Stimulated activated CD8-positive, alpha-beta memory T cell treated with anti-CD3 and anti-CD28 coated beads, Interleukin-12 subunit alpha, Interleukin-12 subunit beta, amount 100 ng/mL, for 24 hours (primary cell): ENCODE results near the gene KCNMB1.

Experiments used
- DNase-seq: peaks from one replicate; pipeline ENCODE4 v3.0.0-alpha.2; 2020; ENCODE audit errors: extremely low read depth

KCNMB1 gene

DNA sequence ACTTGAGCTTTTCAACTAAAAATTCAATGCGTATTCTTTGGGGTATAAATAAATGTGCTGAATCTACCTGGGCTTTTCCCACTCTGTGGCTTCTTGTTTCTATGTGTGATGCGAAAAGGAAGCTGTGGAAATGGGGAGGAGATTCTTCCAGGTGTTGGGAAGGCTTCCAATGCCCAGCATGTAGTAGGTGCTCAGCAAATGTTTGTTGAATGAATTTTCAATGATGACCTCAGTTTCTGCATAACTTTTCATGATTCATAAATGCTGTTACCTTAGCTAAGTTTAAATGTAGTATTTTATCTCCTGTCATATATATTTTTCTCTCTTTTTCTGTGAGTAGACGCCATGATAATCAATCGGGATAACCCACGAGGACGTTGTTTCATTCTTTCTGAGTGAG is 25.6 kb upstream of the KCNMB1 start:
- DNase-seq: no peak

DNA sequence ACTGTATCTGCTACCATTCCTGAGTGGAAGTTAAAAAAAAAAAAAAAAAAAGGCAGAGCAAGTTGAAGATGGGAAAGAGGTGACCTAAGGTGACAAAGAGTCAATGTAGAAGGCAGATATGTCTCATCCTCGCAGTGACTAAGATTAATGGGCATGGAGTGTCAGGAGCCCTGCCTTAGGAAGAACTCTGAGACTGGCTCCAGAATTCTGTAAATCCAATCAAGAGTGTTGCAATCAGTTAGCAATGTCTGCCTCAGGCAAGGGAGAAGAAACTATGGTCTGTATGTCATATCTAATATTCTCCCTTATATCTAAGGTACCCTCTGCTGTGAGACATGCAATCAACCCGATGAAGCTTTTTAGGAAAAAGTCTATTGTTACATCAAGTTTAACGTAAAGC is 24.7 kb upstream of the KCNMB1 start:
- no peak for DNase-seq

DNA sequence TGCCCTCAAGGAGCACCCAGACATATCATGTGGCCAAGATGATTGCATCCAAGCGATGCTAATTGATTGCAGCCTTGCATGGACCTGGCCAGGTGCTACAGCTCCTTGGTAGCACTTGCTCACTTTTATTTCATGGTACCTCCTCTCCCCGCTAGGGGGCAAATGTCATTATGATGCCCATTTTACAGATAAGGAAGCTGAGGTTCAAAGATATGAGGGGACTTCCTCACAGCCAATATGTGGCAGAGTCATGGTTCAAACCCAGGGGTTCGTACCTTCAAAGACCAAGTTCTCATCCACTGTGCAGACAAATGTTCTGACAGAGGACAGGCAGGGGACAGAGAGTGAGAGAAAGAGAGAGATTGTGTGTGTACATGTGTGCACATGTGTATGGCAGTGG is 21.9 kb upstream of the KCNMB1 start:
- DNase-seq: no peak

DNA sequence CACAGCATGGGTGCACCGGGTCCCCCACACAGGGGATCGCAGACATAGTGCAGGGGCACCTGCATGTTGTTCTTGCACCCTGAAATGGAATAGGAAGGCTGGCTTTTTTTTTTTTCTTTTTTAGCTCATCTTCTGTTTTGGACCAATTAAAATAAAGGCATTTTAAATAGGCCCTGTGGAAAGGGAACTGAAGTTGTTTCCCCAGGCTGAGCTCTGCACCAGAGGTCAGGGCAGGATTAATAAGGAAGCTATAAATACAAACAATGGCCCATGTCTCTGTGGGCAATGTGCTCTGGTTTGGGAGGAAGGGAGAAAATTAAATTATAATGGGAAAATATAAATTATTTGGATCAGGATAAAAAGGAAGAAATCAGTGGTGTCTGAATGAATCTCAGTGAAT is 21.2 kb upstream of the KCNMB1 start:
- no peak for DNase-seq

DNA sequence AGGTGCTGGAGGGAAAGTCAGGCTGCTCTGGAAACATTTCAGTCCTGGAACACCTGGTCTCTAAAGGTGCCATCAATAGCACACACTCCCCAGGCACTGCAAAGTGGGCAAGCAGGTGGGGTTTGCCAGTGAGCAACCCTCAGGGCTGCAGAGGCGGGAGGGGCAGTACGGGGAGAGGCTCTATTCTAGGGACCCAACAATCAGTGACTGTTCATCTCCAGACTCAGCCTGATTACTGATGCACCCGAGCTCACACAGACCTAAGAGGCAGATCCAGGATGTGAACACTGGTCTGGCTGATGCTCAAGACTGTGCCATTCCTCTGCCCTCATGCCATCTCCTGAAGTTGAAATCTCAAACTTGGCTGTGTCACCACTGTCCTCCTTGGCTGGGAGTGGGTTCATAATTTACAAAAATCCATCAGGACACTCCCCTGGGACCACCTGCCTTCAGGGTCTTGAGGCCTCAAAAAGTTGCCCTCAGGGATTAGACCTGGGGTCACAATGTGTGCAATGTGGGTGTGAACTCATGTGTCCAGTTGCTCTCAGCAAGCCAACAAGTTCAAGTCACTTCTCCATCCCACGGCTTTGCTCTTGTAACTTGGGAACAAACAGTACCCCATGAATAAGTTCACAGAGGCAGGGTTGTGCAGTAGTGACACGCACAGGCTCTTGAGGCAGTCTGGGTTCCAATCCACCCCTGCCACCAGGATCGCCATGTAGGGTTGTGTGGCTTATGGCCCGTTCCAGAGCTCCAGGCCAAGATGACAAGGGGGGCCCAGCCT is 19.9 kb upstream of the KCNMB1 start:
- DNase-seq: no peak

DNA sequence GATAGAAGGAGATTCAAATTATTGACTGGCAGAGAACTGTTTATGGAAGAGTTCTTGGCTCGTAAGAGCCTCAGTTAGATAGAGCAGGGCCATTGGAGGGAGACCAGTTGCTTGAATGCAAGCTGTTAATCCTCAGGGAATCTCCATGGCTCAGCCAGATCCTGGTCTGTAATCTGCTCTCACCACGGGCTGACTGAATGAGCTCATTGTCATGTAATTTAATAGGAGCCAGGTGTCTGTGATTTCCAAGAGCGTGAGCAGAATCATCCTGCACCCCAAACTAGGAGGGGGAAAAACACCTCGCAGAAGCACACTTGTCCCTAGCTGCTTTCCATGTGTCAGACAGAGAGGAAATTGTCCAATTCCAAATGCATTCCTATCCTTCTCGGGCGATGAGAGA is 19.1 kb upstream of the KCNMB1 start:
- DNase-seq: no peak

DNA sequence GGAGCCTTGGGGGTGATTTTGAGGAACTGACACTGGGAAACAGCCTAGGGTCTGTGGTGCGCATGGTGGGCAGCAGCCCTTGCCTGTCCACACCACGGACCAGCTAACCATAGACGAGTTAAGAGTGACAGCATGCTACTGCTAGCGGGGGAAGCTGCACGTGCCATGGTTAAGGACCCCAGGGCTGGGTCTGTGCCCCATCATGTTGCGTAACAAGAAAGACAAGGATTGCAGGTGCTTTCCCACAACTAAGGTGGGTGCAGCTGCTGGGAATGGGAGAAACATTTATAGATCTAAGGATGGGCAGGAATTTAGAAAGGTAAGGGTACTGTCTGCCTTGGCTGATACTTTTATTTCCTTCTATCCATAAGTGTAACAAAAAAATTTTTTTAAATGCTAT is 17.9 kb upstream of the KCNMB1 start:
- DNase-seq: no peak

DNA sequence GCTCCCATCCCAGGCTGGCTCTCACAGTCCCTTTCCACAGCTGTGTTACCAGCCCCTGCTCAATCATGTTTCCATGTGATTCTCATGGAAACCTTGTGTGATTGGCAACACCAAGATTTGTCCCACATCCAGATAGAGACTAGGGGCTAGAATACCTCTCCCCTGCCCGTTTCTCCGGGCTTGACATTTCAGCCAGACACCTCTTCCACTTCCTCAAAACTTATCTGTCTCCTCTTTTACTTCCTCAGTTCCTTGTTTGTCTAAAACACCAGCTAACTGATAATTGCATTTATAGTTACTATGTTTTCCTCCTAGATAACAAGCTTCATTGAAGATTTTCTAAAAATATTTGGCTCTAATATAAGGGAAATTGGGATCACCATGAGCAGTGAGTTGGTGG is 16.6 kb upstream of the KCNMB1 start:
- no peak for DNase-seq

DNA sequence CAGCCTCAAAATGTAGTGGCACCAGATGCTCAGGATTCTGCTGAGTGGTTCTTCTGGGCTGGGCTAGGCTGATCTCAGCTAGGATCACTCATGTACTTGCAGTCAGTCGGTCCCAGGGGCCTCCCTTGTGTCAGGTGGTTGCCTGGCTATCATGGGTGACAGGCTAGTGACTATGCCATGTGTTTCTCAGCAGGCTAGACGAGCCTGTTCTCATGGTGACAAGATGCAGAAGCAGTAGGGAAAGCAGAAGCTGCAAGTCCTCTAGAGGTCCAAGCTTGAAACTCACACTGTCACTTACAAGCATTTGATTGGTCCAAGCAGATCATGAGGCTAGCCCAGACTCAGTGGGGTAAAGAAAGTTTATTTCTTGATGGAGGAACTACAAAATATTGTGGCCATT is 15.2 kb upstream of the KCNMB1 start:
- no peak for DNase-seq

DNA sequence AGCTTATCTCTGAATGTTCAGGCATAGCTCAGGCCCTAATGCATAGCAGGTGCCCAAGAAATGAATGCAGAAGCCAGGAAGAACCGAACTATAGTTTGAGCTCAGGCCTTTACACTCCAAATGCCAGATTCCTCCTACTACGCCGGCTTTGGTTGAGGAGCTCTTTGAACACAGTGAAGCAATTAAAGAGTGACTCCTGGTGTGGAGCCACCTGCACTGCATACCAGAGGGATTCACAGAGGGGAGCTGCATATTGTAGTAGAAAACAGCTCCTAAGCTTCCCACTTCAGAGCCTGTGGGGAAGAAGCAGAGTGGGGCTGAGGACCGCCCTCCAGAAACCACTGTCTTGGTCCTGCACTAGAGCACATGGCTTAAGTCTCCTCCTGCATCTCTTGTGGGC is 14.5 kb upstream of the KCNMB1 start:
- DNase-seq: no peak

DNA sequence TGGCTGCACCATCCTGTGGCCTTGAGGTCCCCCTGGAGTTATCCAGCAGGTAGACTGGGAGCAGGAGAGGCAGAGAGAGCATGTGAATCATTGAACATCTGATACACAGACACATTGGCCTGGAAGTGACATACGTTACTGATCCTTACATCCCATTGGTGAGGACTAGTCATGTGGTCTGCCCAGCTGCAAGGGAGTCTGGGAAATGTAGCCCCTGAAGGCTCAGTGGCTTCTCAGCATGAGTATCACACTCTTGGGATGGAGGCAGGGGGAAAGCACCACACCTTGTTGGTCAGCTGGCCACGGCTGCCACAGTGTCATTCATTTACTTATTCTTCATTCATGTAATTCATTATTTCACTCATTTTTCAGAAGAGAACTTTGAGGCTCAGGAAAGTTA is 13.3 kb upstream of the KCNMB1 start:
- DNase-seq: no peak

DNA sequence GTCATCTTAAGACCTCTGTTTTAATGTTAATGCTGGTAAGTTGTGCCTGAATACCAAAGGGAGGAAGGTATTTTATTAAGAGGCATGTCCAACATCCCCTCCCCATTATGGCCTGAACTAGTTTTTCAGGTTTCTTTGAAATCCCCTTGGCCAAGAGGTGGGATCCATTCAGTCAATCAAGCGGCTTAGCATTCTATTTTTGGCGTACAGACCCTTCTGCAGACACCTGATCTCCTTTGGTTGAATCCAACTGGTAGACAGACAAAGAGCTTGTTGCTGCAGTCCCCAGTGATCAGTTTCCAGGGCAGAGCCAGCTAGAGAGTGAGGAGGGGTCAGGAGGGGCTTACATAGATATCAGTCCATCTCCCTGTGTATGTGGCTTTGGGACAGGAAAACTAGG is 7.9 kb upstream of the KCNMB1 start:
- DNase-seq: no peak

DNA sequence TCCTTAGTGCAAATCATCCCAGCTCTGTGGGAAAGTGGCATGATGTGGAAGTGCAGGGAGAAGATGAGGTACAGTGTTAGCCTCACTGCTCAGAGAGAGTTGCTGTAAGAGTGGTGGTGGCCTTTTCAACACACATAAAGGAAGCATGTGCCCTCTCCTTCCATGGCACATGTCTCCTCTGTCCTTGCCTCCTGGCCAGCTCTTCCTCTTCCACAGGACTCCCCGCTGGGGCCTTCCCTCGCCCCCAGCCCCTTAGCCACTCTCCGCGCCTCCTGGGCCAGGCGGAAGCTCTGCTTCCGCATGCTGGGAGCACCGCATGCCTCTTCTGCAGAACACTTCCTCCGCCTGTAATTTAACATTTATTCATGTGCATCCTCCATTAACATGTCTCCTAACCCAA is 4.8 kb upstream of the KCNMB1 start:
- DNase-seq: no peak

DNA sequence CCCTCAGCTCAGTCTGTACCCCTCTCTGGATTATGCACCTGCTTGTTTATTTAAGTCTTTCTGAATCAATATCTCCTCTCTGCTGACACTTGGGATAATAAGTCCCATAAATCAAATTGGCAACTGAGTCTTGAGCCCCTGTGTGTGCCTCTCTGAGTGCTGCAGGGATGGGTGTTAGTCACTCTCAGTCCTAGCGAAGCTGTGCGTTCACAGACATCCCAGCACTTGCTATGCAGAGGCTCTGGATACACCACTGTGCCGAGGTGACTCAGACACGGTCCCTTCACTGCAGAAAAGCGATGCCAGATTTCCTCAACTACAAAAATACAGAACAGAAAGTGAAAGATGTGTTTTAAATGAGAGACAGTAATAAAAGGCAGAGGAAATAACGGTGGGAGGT is 4.1 kb upstream of the KCNMB1 start:
- DNase-seq: no peak

DNA sequence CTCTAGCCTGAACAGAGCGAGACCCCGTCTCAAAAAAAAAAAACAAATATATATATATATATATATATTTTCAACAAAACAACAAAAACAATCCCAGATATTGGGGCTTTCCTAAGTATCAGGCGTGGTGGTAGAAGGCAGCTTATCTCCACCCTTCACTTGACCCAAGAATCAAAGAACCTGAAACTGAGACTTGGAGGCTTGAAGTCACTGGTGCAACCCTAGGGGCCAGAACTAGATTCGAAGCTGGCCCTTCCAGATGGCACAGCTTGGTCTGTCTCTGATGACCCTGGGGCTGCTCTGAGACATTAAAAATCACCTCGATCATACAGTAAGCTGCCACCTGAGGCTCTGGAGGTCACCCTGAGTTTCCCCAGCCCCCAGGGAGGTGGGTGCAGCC is 1.3 kb upstream of the KCNMB1 start:
- DNase-seq: no peak

DNA sequence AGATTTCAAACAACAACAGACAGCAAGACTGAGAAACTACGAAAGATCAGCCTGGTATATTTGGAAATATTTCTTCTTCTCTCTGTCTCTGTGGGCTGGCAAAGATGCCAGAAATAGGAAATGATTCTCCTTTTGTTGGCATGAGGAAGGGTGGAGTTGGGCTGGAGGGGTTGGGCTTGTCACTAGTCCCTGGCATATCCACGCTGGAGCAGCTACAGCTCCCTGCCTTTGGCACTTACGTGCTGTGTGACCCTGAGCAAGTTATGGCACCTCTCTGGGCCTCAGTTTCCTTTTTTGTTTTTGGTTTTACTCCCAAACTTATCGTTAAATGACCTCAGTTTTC is 354 bp upstream of the KCNMB1 start:
- no peak for DNase-seq

DNA sequence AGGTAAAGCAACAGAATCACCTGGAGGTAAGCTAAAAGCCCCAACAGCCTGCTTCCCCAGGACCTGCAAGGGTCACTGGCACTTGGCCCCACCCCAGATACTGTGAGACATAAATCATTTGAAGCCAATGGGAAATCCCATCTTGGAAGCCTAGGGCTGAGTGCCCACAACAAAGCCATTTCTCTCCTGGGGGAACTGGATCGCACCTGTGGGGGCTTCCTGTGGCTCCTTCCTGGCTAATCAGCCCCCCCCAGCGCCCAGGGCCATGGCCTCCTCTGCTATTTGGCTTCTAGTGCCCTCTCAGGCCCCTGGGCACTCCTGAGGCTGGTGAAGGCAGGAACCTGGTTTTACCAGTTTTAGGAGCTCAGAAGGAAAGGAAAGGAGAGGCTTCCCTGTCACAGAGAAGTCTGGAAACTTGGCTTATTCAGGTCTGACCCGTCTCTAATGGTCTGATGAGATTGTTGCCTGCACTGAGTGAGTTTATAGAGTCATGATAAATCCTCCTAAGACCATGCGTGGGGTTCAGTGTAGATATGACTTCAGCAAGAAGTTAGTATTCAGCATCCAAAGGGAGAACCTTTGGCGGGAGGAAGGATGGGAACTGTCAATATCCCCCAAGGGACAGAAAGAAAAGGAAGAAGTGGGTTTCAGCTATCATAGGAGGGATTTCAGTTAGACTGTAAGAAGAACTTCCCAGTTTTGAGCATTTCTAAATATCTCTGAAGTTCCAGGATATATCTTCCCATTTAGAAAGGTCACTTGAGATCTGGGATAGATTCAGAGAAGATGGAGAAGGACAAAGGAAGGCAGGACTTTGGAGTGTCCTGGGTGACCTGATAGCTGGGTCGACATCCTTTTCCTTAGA is 1.2 kb downstream of the KCNMB1 start:
- DNase-seq: no peak

DNA sequence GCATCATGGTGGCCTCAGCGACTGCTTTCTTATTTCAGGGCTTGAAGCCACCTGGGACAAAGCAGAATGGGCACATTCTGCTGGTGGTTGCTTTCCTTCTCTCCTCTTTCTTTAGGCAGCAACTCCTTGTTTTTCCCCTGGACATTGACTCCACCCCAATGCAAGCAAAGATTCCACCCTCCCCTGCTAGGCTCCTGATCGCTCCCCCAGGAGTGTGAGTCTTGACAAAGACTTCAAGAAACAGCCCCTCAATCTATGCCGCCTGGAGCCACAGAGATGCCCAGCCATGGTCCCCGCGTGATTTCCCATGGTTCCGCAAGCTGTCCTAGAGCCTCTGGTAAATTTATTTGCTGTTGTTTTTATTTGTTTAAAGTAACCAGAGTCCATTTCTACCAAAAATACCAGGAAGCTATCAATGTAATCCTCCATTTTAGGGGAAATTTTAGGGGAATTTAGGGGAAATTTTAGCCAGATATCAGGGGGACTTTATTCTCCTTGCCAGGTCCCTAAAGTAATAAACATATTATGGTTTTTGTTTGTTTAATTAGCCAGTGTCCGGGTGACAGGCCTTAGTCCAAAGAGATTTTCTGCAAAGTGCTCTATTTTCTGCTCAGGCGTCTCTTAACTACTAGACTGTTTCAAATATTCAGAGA is 2.3 kb downstream of the KCNMB1 start:
- DNase-seq: no peak

DNA sequence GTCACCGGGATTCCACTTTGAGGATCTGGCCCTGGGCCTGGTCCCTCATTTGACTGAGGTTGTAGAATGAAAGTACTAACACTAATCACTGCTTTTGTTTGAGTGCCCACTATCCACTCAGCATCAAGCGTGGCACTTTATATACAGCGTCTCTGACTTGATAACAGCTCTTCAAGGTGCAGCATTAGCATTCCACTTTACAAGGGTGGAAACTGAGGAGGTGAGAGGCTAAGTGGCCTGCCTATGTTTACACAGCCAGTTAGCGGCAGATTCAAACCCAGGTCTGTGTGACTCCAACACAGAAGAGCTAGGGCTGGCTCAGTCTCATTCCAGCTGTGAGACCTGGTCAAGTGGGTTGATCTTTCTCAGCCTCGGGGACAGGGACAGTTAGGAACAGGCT is 5.9 kb downstream of the KCNMB1 start:
- no peak for DNase-seq

DNA sequence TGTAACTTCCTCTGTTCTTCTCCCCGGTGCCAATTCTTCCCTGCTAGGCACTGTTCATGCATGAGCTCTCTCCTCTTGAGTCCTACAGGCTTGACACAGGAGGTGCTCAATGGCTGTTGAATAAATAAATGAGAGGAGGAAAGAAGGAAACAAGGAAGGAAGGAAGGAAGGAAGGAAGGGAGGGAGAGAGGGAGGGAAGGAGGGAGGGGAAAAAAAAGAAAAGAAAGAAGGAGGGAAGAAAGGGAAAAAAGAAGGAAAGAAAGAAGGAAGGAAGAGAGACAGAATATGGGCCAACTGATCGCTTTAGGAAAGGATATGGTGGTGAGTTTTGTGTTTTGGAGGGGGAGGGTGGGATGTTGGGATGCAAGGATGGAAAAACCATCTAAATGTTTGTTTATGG is 6.4 kb downstream of the KCNMB1 start:
- no peak for DNase-seq

DNA sequence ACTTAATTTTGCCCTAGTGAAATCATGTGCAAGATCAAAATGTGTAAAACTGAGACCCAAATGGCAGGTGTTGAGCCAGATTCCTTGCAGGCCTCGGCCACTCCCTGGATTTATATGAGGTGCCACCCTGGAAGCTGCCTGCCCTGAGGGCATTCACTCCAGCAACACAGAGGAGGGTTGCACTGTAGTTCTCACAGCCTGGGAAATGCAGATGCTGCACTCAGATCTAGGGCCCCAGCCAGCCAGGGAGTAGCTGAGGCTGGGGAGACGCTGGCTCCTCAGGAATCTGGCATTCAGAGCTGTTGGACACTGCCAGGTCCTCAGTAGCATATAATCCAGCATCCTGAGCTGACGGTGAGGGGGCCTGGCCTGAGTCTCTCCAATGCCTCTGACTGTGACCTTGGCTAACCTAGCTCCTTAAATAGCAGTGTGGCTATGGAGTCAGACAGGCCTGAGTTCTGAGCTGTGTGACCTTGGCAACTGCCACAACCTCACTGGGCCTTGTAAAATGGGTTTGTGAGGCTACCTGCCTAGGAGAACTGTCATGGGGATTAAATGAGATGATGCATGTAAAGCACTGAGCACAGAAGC is 8.7 kb downstream of the KCNMB1 start:
- no peak for DNase-seq

DNA sequence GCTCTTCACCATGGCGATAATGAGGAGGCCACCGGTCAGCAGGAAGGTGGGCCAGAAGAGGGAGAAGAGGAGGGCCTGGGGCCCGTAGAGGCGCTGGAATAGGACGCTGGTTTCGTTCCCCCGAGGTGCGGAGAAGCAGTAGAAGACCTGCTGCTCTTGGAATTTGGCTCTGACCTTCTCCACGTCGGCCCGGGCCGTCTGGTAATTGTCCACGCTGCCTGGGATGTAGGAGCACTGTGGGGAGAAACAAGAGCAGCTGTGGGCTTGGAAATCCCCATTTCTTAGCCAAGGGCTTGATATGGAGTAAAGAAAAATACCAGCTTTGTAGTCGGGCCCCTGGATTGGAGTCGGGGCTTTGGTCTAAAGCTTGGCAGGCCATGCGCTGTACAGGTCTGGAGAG is 10.4 kb downstream of the KCNMB1 start:
- DNase-seq: no peak

DNA sequence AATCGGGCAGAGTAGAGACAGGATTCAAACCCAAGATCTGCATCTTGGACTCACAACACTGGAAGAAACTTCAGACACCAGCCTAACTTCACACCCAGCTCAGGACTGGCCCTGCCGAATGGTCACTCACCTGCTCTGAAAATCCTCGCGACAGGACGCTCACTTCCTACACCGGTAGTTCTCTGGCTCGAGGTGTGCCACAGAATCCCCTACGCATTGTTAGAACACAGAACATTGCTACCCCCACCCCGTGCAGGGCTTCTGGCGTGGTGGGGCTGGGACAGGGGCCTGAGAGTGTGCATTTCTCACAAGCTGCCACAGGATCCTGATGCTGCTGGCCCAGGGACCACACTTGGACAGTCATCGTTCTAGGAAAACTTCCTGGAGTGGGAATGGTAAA is 12.1 kb downstream of the KCNMB1 start:
- no peak for DNase-seq
